Stimulated activated CD4-positive, alpha-beta T cell treated with anti-CD3 and anti-CD28 coated beads, Interleukin-4, amount 100 ng/mL, for 4 hours (primary cell): ENCODE measurements around the gene ATG9A.

Experiments used
- DNase-seq, 2 experiments: peaks; one replicate each; pipeline ENCODE4 v3.0.0-alpha.2; 2020

ATG9A gene

GRCh38 chr2:219252084-219252483 is 22.6 kb upstream of the ATG9A start:
- peak; percentile 21 to 39 for DNase-seq

- DNase-seq = no peak
Observed at GRCh38 chr2:219251656-219252055, 22.2 kb upstream of the ATG9A start.

DNA sequence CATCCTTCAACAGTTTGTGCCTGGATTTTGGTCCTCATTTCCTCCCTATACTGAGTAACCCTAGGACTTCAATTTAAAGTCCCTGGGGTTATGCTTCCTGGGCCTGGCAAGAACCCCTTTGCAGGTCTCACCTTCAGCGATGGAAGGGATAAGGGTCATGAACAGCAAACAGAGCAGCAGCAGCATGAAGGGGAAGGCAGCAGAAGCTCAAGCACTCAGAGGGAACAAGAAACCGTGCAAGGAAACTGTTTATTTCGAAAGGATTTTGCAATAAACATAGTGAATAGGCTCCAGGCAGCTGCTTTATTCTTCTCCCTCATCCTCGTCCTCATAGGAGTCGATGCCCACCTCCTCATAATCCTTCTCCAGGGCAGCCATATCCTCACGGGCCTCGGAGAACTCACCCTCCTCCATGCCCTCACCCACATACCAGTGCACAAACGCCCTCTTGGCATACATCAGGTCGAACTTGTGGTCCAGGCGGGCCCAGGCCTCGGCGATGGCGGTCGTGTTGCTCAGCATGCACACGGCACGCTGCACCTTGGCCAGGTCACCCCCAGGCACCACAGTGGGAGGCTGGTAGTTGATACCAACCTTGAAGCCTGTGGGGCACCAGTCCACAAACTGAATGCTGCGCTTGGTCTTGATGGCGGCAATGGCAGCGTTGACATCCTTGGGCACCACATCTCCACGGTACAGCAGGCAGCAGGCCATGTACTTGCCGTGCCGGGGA is 20.8 kb upstream of the ATG9A start:
- DNase-seq = no peak

DNA sequence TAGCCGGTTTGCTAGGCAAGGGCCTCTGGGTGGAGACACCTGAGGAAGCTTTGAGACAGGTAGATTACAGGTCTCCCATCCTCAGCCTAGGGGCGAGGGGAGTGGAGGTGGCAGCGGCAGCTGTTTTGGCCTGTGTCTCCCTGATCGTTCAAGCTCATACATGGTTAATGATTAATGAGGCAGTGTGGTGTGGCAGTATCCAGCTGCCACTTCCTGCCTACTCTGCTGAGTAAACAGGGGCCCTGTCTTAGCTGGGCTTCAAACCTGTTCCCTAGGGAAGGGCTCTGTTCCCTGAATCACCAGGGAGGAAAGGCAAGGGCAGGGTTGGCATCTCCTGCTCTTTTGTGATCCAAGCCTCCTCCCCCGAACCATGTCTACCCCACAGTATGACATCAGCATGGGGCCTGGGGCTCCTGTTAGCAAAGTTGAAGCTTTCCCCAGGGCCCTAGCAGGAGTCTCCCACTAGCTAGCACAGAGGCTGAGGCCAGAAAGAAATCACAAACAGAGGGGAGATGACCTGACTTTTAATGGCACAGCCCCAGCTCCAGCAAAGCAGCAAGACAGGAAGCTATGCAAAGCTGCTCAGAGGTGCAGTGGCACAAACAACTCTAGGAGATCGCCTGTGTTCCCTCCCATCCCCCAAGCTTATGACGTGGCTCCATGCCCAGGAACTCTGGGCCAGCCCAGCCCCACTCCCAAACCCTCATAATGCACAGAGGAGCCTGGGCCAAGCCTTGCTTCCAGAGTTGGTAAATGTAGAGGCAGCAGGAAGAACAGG is 20.0 kb upstream of the ATG9A start:
- peak in 1 of 2 experiments; percentile 35 for DNase-seq

- no peak for DNase-seq
Observed at GRCh38 chr2:219248845-219249202, 19.4 kb upstream of the ATG9A start.

DNA sequence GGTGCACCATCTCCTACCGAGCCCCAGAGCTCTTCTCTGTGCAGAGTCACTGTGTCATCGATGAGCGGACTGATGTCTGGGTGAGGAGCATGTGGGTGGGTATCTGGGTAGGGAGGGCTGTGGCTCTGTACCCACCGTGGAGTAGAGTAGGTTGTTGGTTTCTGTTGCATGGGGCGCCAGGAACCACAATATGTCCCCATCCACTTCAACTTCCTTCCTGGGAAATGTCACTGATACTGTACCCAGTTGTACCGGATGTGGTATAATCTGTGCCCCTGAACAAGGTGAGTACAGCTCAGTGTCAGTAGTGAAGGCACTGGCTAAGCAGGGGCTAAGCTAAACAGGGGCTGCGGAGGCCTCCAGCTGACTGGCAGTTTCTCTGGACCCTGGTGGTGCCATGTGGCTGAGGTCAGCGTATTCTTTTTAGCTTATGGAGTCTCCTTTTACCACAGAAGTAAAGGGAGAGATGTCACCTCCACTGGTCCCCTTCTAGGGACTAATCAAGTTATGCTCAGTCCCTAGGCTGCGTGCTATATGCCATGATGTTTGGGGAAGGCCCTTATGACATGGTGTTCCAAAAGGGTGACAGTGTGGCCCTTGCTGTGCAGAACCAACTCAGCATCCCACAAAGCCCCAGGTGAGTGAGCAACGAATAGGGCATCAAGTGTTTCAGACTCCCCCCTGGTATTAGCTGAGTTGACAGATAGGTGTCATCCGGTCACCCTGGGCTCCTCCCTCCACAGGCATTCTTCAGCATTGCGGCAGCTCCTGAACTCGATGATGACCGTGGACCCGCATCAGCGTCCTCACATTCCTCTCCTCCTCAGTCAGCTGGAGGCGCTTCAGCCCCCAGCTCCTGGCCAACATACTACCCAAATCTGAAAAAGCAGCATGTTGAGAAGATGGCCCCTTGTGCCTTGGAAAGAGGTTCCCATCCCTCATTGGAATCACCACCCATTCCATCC is 18.5 kb upstream of the ATG9A start:
- peak; percentile 46 to 79 for DNase-seq

DNA sequence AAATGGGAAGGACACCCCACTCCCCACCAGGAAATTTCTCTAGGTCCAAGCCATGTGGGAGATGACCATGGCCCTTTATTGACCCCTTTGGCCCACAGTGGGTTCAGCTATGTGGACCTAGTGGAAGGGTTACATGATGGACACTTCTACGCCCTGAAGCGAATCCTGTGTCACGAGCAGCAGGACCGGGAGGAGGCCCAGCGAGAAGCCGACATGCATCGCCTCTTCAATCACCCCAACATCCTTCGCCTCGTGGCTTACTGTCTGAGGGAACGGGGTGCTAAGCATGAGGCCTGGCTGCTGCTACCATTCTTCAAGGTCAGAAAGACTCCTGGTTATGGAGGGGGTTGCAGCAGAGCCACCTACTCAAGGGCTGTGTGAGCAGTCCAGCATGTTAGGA is 17.1 kb upstream of the ATG9A start:
- no peak for DNase-seq

GRCh38 chr2:219245899-219246230 is 16.4 kb upstream of the ATG9A start:
- DNase-seq = peak in 1 of 2 experiments; percentile 18

GRCh38 chr2:219245148-219245898 is 15.9 kb upstream of the ATG9A start, which contains the start of the genes GLB1L and STK16:
GLB1L (minus strand) TSS chr2:219245444; CDS start chr2:219243573, 1,871 bp downstream.
STK16 (plus strand) TSS chr2:219245479; CDS start chr2:219246000, 521 bp downstream.
- DNase-seq = peak; percentile 84 to 88

- DNase-seq = no peak
Observed at GRCh38 chr2:219244789-219245147, 15.3 kb upstream of the ATG9A start.

DNA sequence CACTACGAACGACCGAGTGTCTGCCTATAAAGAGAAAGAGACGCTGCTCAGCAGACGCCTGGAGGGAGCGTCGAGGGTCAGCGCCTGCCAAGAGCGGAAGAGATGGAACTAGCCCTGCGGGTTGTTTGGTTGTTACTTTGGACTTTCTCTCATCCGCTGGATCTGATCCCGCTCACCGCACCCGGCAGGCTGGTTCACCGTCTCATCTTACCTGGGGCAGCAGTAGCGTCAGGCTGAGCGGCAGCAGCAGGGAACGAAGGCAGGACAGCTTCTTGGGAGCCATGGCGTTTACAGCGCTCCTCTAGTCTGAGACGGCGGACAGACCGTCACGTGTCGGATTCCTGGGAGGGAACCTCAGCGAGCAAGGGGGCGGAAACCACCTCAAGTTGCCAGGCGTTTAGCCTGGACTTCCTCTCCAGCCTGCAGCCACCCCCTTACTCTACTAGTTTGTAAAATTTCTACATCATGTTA is 13.9 kb upstream of the ATG9A start:
- no peak for DNase-seq

GRCh38 chr2:219234331-219234730 is 4.9 kb upstream of the ATG9A start:
- DNase-seq = no peak

GRCh38 chr2:219230059-219230540 is 664 bp upstream of the ATG9A start:
- peak; percentile 13 to 37 for DNase-seq

DNA sequence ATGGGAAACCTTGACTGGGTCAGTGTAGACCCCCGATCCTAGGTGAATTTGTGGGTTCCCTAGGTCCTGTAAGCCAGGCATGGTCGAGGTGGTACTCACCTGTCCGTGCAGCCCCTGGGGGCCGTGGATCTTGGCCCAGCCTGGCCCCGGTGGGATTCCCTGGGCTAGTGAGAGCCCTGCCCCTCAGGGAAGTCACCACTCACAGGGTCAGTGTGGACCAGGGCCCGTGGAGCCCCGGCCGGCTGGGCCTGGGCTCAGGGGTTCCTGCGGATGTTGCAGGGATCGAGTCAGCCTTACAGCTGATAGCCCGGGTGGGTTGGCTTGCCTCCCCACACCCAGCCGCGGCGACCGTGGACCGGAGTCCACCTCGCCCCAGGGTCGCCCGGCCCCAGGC is 528 bp downstream of the ATG9A start:
- DNase-seq = no peak

GRCh38 chr2:219228041-219228910 is 1.2 kb downstream of the ATG9A start:
- no peak for DNase-seq

DNA sequence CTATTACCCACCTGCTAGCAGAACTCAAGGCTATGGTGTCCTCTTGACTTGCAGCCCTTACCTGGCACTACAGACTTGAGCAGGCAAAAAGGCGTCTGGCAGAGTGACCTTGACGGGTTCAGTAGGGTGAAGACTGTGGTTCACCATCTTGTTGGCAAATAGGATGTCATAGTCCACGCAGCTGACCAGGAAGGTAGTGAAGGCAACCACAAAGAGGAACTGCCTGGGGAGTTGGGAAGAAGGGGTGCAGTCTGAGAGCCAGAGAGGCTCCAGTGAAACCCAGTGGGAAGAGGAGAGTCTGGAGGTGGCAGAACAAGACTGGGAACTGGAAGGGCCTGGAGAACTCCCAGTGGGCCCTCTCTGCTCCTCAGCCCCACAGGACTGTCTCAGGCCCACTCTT is 4.1 kb downstream of the ATG9A start:
- no peak for DNase-seq

GRCh38 chr2:219223831-219224610 is 5.4 kb downstream of the ATG9A start:
- DNase-seq = no peak

- no peak for DNase-seq
Observed at GRCh38 chr2:219221957-219222518, 7.4 kb downstream of the ATG9A start.

DNA sequence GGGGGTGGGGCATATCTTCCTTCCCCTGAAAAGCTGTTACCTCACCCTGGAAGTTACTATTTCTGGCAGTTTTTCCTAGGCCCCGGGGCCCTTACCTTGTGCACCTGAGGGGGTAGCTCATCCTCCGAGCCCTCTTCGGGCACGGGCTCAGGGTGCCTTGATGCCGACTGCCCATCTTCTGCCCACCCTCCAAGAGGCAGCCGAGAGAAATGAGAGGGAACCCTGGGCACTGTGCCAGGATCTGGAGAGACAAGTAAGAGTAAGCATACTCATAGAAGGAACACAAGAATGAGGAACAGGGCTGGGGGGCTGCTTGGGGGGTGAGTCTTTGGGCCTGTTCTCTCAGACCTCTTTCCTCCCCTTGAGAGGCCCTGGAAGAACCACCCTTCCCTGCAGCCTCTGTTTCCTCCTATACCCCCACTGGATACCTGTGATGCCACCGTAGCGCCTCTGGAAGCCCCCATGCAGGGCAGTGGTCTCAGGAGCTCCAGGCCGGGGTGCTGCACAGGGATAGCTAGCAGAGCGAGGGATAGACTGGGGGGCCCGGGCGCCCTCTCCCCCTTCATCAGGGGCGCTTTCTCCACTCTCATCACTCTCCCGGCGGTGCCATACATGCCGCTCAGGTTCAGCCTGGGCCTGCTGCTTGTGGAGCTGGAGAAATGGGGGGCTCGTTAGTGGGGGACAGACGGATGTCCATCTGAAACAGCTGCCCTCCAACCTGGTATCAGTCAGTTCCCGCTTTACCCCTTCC is 8.6 kb downstream of the ATG9A start:
- DNase-seq = no peak
